NCI-H2107 treated with DMSO at 0.1 percent for 48 hours (cell line): ENCODE data around the gene BPHL.
"Not testable (repeated sequence)": the region's sequence is repeated elsewhere in the genome, so short reads cannot be mapped to it uniquely, and the experiment has no call there.

Experiments used
- DNase-seq: peaks from one replicate; lab custom pipeline; 2025; ENCODE audit not compliant: unreplicated experiment; lab: John Stamatoyannopoulos, UW

BPHL gene

GRCh38 chr6:3118353-3119039 lies at the start of gene BPHL:
TSS of gene BPHL (plus strand) at chr6:3118711. CDS start at chr6:3118741, 30 bp downstream.
- peak; percentile 50 for DNase-seq

- no peak for DNase-seq
These were observed 46.9 kb upstream of the BPHL start for GRCh38 chr6:3071568-3071967.

GRCh38 chr6:3072798-3073197 lies 45.7 kb upstream of the BPHL start:
- no peak for DNase-seq

DNA sequence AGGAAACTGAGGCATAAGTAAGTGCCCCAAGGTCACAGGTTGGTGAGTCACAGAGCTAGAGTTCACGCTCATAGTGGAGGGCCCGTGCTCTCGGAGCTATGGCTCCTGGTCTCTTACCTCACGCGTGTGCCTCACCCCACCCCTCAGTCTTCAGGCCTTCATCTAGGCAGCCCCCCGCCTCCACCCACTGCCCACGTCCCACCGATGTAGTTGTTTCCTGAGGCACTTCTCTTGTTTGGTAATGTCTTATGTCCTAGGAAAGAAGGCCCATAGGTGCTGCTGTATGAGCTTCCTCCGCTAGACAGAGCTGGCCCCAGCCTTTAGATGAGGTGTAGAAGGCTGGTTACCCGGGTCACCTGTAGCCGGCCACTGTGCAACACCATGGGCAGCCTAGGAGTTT lies 45.1 kb upstream of the BPHL start:
- DNase-seq, result no peak

DNA sequence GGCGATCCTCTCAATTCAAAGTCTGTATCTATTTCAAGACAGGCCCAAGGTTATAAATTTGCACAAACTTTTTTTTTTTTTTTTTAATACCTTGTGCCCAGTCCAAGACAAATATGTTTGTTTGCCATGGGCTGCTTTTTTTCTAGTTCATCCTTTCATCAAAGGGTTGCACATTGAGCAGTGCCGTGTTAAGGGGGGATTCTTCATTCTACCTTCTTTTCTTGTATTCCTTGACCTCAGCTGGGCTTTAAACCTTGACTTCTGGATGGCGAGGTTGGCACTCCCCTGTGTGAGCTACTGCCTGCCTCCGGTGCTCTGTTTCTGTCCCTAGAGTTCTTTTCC lies 42.8 kb upstream of the BPHL start:
- DNase-seq, result no peak

DNA sequence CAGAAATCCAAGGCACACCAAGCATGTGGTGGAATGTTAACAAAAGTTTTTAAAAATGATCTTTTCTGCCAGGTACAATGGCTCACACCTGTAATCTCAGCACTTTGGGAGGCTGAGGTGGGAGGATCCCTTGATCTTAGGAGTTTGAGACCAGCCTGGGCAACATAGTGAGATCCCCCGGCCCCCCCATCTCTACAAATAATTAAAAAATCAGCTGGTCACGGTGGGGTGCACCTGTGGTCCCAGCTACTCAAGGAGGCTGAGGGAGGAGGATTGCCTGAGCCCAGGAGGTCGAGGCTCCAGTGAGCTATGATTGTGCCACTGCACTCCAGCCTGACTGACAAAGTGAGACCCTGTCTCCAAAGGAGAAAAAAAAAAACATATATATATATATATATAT lies 42.2 kb upstream of the BPHL start:
- DNase-seq, result no peak

DNA sequence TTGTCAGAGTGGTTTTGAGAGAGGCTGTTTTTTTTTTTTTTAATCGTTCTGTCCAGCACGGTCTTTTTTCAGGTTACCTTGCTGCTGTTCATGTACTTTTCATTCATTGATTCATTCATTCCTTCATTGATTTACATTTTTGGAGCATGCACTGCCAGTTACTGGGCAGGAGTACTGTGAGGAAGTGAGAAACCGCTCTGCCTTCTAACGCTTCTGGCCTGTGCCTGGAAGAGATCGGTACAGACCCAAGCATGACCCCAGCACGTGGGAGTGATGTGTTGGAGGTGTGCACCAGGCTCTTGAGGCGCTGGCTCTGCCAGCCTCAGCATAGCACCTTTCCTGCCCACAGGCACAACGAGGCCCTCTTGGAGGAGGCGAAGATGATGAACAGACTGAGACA lies 41.1 kb upstream of the BPHL start:
- no peak for DNase-seq

- DNase-seq, result not testable (repeated sequence)
These were observed 39.6 kb upstream of the BPHL start for GRCh38 chr6:3078952-3079351.

DNA sequence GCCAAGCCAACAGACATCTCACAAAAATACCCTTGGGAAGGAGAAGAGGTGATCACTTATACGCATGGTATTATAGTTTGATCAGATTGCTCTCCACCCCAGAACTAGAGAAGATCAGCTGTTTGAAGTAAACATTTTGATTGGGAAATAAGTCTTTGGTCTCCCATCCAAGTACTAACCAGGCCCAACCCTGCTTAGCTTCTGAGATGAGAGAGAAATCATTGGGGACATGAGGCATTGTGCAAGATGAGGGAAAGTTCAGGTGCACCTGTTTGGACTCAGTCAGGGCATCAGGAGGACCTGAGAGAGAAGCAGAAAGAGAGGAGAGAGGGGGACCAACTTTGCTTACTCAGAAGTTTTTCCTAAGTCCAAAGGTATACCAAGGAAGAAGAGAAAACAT lies 38.8 kb upstream of the BPHL start:
- no peak for DNase-seq

- DNase-seq, result no peak
These were observed 36.6 kb upstream of the BPHL start for GRCh38 chr6:3081960-3082359.

GRCh38 chr6:3085074-3085473 lies 33.4 kb upstream of the BPHL start:
- no peak for DNase-seq

DNA sequence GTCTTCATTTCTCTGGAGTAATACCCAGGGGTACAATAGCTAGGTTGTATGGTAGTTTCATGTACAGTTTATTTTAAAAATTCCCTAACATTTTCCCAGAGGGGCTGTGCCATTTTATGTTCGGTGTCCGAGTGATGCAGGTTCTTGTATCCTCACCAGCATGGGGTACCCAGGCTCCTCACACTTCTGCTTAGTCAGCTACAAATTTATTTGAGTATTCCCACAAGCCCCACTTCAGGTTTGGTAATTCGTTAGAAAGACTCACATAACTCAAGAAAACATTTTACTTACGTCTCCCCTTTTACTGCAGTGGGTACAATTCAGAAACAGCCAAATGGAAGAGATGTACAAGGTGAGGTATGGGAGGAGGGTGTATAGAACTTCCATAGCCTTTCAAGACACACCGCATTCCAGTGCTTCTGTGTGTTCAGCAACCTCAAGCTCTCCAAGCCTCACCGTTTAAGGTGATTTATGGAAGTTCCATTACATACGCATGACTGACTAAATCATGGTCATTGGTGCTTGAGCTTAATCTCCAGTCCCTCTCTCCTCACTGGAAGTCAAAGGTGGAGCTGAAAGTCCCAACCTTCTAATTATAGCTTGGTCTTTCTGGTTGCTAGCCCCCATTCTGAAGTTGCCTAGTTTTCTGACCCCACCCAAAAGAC lies 32.1 kb upstream of the BPHL start:
- DNase-seq, result no peak

- DNase-seq, result no peak
These were observed 30.1 kb upstream of the BPHL start for GRCh38 chr6:3088446-3088845.

- DNase-seq, result no peak
These were observed 29.5 kb upstream of the BPHL start for GRCh38 chr6:3088968-3089367.

GRCh38 chr6:3090013-3090412 lies 28.5 kb upstream of the BPHL start:
- DNase-seq, result no peak

DNA sequence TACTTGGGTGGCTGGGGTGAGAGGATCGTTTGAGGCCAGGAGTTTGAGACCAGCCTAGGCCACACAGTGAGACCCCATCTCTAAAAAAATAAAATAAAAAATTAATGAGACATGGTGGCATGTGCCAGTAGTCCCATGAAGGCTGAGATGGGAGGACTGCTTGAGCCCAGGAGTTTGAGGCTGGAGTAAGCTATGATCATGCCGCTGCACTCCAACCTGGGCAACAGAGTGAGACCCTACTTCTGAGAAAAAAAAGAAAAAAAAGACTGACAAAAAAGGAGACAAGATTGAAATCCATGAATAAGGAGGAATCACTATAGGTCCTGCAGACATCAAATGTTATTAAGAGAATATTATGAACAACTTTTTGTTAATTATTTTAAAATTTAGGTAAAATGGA lies 23.7 kb upstream of the BPHL start:
- DNase-seq, result no peak

DNA sequence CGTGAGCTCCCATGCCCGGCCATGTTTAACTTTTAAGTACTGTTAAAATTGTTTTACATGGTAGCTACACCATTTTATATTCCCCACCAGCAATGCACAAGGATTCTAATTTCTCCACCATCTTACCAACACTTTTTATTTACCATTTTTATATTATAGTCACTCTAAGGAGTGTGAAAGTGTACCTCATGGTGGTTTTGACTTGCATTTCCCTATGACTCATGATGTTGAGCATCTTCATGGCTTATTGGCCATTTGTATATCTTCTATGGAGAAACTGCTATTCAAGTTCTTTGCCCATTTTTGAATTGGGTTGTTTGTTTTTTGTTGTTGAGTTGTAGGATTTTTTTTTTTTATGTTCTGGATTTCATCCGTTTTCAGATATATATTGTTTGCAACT lies 15.6 kb upstream of the BPHL start:
- no peak for DNase-seq

GRCh38 chr6:3108746-3109414 lies 9.6 kb upstream of the BPHL start:
- peak; percentile 9 for DNase-seq

DNA sequence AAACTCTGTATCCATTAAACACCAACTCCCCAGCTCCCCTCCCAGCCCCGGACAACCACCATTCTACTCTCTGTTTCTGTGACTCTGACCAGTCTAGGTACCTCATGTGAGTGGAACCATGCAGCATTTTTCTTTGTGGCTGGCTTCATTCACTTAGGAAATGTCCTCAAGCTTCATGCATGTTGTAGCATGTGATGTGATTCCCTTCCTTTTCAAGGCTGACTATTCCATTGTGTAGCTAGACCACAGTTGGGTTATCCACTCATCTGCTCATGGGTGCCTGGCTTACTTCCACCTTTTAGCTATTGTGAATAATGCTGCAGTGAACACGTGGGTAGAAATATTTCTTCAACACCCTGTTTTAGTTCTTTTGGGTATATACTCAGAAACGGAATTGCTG lies 8.8 kb upstream of the BPHL start:
- no peak for DNase-seq

DNA sequence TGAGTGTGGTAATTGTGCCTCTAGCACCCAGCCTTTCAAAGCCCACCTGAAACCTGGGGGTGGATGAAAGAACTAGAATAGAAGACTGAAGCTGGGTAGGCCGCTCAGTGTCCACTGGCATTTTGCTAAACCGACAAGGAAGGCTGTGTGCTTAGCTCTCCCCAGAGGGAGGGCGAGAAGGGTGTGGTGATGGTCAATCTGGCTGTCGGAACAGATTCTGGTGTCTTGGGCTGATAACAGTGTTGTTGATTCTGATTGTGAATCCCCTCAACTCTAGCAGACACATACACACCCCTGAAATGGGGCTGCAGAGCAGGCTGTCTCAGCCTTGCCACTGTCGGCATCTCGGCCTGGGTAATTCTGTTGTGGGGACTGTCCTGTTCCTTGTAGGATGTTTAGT lies 4.1 kb upstream of the BPHL start:
- no peak for DNase-seq

DNA sequence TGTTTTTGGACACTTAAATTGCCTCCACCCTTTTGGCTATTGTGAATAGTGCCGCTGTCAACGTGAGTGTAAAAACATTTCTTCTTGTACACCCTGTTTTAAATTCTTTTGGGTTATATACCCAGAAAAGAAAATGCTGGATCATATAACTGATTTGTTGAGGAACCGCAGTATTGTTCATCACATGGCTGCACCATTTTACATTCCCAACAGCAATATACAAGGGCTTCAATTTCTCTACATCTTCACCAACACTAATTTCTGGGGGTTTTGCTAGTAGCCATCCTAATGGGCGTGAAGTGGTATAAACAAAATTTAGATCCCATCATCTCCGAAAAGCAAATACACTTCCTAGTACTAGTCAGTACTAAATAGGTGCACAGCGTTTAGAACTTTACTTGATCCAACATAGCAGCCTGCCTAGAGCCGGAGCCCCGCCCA lies 579 bp upstream of the BPHL start:
- peak; percentile 42 for DNase-seq

DNA sequence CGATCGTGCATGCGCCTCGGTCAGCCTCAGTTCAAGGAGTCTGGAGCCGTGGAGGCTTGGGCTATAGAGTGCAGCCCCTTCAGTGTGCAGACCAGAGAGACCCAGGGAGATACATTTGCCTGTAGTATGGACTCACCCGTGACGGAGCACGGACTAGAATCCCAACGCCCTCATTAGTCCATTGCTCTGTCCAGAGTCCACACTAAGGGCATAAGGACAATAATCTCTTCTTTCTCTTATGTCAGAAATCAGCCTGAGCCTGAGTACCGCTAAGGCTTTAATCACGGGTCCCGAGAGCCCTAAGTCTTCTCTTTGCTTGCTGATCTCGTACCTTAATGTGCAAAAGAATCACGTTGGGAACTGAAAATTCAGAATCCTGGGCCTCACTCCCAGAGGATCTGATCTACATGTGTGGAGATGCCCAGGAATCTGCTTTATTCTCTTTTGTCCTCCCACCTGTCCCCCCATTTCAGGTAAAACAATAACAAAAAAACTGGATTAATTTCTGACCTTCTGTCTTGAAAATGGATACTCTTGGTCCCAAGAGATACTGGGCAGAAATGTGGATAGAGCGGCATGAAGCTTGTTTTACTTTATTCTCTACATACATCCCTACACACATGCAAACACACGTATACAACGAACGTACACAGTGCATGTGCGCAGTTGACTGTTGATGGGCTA lies 671 bp downstream of the BPHL start:
- no peak for DNase-seq
